Neural cell (in vitro differentiated cells): ENCODE results near the gene SLC1A3. TPM values are rescaled to one million over a fixed set of nuclear protein-coding genes. Genes with fewer than 3 reads are reported as not detected.
"Not testable (repeated sequence)": the region's sequence is repeated elsewhere in the genome, so short reads cannot be mapped to it uniquely, and the experiment has no call there.

ENCODE experiments used
- H2AFZ ChIP-seq: fragments of 200-600, 300-800 bp; sonication (generic), shearing (Covaris generic); 2 replicates; pipeline ENCODE4 v1.6.0; 2014; ENCODE audit warnings: low read depth, mild to moderate bottlenecking, antibody characterized with exemption, low read length, moderate library complexity
- H3F3A ChIP-seq: fragments of 200-600 bp; shearing (Covaris generic); 2 replicates; pipeline ENCODE4 v1.6.1; 2016; ENCODE audit warnings: mild to moderate bottlenecking, moderate library complexity, mixed read lengths, antibody characterized with exemption, low read length; ENCODE audit not compliant: insufficient read depth, poor library complexity, severe bottlenecking
- H3K27ac ChIP-seq: fragments of 200-600, 300-800 bp; sonication (generic), shearing (Covaris generic); 2 replicates; pipeline ENCODE4 v1.5.1; 2014; ENCODE audit warnings: mild to moderate bottlenecking, low read length, moderate library complexity
- H3K27me3 ChIP-seq: fragments of 300-800, 200-600 bp; sonication (generic), shearing (Covaris generic); 2 replicates; pipeline ENCODE4 v1.6.0; 2014; ENCODE audit warnings: mild to moderate bottlenecking, low read depth, low read length, moderate library complexity; ENCODE audit not compliant: insufficient read depth
- H3K36me3 ChIP-seq: fragments of 300-800, 200-600 bp; sonication (generic), shearing (Covaris generic); 2 replicates; pipeline ENCODE4 v1.5.1; 2014; ENCODE audit warnings: mild to moderate bottlenecking, antibody characterized with exemption, low read length, moderate library complexity; ENCODE audit not compliant: insufficient read depth
- H3K4me2 ChIP-seq: fragments of 300-800, 200-600 bp; sonication (generic), shearing (Covaris generic); 2 replicates; pipeline ENCODE4 v1.6.0; 2014; ENCODE audit warnings: mild to moderate bottlenecking, low read length
- H3K4me3 ChIP-seq: fragments of 300-800, 200-600 bp; sonication (generic), shearing (Covaris generic); 2 replicates; pipeline ENCODE4 v1.5.1; 2014; ENCODE audit warnings: mild to moderate bottlenecking, low read length, moderate library complexity
- H3K79me2 ChIP-seq: fragments of 200-600 bp; shearing (Covaris generic); replicated peaks from 2 replicates; pipeline ENCODE4 v1.6.0; 2014; ENCODE audit warnings: mild to moderate bottlenecking, low read length, moderate library complexity; ENCODE audit not compliant: insufficient read depth
- H3K9ac ChIP-seq: fragments of 300-800, 200-600 bp; sonication (generic), shearing (Covaris generic); 2 replicates; pipeline ENCODE4 v1.6.1; 2016; ENCODE audit warnings: mild to moderate bottlenecking, low read length, mixed read lengths
- H3K9me2 ChIP-seq: fragments of 200-600 bp; shearing (Covaris generic); 2 replicates; pipeline ENCODE4 v1.6.1; 2016; ENCODE audit warnings: mild to moderate bottlenecking, low read length, mixed read lengths; ENCODE audit not compliant: insufficient read depth
- H3K9me3 ChIP-seq: fragments of 200-600, 300-800 bp; sonication (generic), shearing (Covaris generic); 2 replicates; pipeline ENCODE4 v1.6.1; 2016; ENCODE audit warnings: mild to moderate bottlenecking, mixed run types, low read length, moderate library complexity, mixed read lengths
- H4K20me1 ChIP-seq: fragments of 200-600 bp; shearing (Covaris generic); 2 replicates; pipeline ENCODE4 v1.6.1; 2016; ENCODE audit warnings: mild to moderate bottlenecking, mixed run types; ENCODE audit not compliant: insufficient read depth
- CTCF ChIP-seq: fragments of 450-650 bp; IDR thresholded peaks from 2 replicates; pipeline ENCODE4 v1.5.1; 2014; ENCODE audit warnings: antibody characterized with exemption, mild to moderate bottlenecking, moderate library complexity; ENCODE audit not compliant: poor library complexity, severe bottlenecking
- EP300 ChIP-seq: fragments of 450-650 bp; conservative IDR thresholded peaks from 2 replicates; pipeline ENCODE4 v1.6.1; 2014; ENCODE audit warnings: antibody characterized with exemption, mild to moderate bottlenecking, moderate library complexity; ENCODE audit not compliant: poor library complexity, severe bottlenecking
- EZH2 ChIP-seq: fragments of 200-600, 300-800 bp; shearing (Covaris generic), sonication (generic); IDR thresholded peaks from 2 replicates; pipeline ENCODE4 v1.6.1; 2014; ENCODE audit warnings: antibody characterized with exemption, low read length, borderline replicate concordance, mild to moderate bottlenecking; ENCODE audit not compliant: insufficient read depth, poor library complexity, severe bottlenecking
- MXI1 ChIP-seq: fragments of 450-650 bp; conservative IDR thresholded peaks from 2 replicates; pipeline ENCODE4 v1.6.1; 2014; ENCODE audit warnings: antibody characterized with exemption, mild to moderate bottlenecking; ENCODE audit not compliant: poor library complexity, severe bottlenecking
- POLR2AphosphoS5 ChIP-seq: IDR thresholded peaks from 2 replicates; pipeline ENCODE4 v1.6.1; 2012
- RAD21 ChIP-seq: fragments of 450-650 bp; conservative IDR thresholded peaks from 2 replicates; pipeline ENCODE4 v1.6.1; 2014; ENCODE audit warnings: antibody characterized with exemption, mild to moderate bottlenecking, moderate library complexity
- REST ChIP-seq: IDR thresholded peaks from 2 replicates; pipeline ENCODE4 v1.6.1; 2012; ENCODE audit warnings: borderline replicate concordance
- SMC3 ChIP-seq: fragments of 450-650 bp; conservative IDR thresholded peaks from 2 replicates; pipeline ENCODE4 v1.6.1; 2014; ENCODE audit warnings: antibody characterized with exemption, mild to moderate bottlenecking, moderate library complexity; ENCODE audit not compliant: poor library complexity
- TAF1 ChIP-seq: IDR thresholded peaks from 2 replicates; pipeline ENCODE4 v1.6.1; 2012; ENCODE audit warnings: low read depth
- polyA plus RNA-seq: library from polyadenylated mRNA; depleted of rRNA; stranded (reverse); fragments of >200 nt; gene quantifications from 2 replicates; pipeline ENCODE4 v1.2.3, GENCODE V29; 2014

The SLC1A3 gene
- polyA plus RNA-seq, 1 donor from 2014 or later, result 1.9 TPM

GRCh38 chr5:36587354-36587753 is 19.1 kb upstream of the SLC1A3 start:
- Histone ChIP-seq H3K9me3 (no peaks in the 10 kb centered on the region), H3K4me3 (no peak overlapping the region), H4K20me1 (no peaks in the 10 kb centered on the region), H3K9ac (no peak overlapping the region), H2AFZ (no peak overlapping the region), H3K79me2 (no peaks in the 10 kb centered on the region), H3F3A (no peaks in the 10 kb centered on the region), H3K9me2 (no peaks in the 10 kb centered on the region), H3K27me3 (no peaks in the 10 kb centered on the region), H3K4me2 (no peak overlapping the region), H3K27ac (no peak overlapping the region), H3K36me3 (no peaks in the 10 kb centered on the region)
- TF ChIP-seq MXI1, result no peak
- no peak for TF ChIP-seq RAD21
- TF ChIP-seq SMC3, result no peak
- TF ChIP-seq EZH2, result no peak
- no peak for TF ChIP-seq EP300
- no peak for TF ChIP-seq POLR2AphosphoS5
- no peak for TF ChIP-seq TAF1
- TF ChIP-seq REST, result no peak
- TF ChIP-seq CTCF, result no peak

DNA sequence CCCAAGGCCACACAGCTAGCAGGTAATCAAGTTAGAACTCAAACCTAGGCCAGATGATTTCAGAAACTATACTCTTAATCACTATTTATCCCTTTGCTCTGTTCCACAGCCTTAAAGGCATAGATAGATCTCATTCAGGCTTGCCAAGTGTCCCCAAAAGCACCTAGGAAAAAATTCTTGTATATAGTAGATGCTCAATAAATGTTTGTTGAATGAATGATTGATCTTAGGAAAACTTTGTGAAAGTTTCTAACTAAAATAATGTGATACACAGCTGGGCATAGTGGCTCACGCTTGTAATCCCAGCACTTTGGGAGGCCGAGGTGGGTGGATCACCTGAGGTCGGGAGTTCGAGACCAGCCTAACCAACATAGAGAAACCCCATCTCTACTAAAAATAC is 16.7 kb upstream of the SLC1A3 start:
- H3K9ac ChIP-seq, H3K4me3 ChIP-seq, H3K9me2 ChIP-seq, H2AFZ ChIP-seq, H3K27ac ChIP-seq, H3K36me3 ChIP-seq, H3K4me2 ChIP-seq, H3K79me2 ChIP-seq, H3F3A ChIP-seq, H3K9me3 ChIP-seq, H4K20me1 ChIP-seq, H3K27me3 ChIP-seq: not testable (repeated sequence)

- H3F3A ChIP-seq, result no peaks in the 10 kb centered on the region
- H3K79me2 ChIP-seq, result no peaks in the 10 kb centered on the region
- no peaks in the 10 kb centered on the region for H3K9me3 ChIP-seq
- no peak overlapping the region for H3K9ac ChIP-seq
- TF ChIP-seq POLR2AphosphoS5 (no peak), RAD21 (no peak), REST (no peak), SMC3 (no peak), EP300 (no peak), EZH2 (no peak), CTCF (no peak), TAF1 (no peak), MXI1 (no peak)
- H4K20me1 ChIP-seq, result no peaks in the 10 kb centered on the region
- H2AFZ ChIP-seq, result no peak overlapping the region
- H3K4me2 ChIP-seq, result no peak overlapping the region
- H3K4me3 ChIP-seq, result no peak overlapping the region
- H3K27ac ChIP-seq, result no peak overlapping the region
- H3K27me3 ChIP-seq, result no peaks in the 10 kb centered on the region
- H3K9me2 ChIP-seq, result no peaks in the 10 kb centered on the region
- H3K36me3 ChIP-seq, result no peaks in the 10 kb centered on the region
Measured at GRCh38 chr5:36590513-36591286, 15.7 kb upstream of the SLC1A3 start.
